Measurements from ENCODE around the gene CHD9. TPM values are rescaled to one million over a fixed set of nuclear protein-coding genes. Genes with fewer than 3 reads are reported as not detected.
A peak's percentile ranks its signal among the peaks of the same experiment; 100 is the strongest.
"Not testable (repeated sequence)": the region's sequence is repeated elsewhere in the genome, so short reads cannot be mapped to it uniquely, and the experiment has no call there.

CHD9 gene
- total RNA-seq, 3 donors from 2014 or later (not counting 1 experiment from before 2014, with no cell fraction given): 81.4 to 85.2 (median 81.9) TPM

- peaks cover 62 to 86% of the 10 kb centered on the region in 2 donors for H3K4me1 Mint-ChIP-seq
Observed at GRCh38 chr16:53069772-53070171, 15.0 kb downstream of the CHD9 start.

DNA sequence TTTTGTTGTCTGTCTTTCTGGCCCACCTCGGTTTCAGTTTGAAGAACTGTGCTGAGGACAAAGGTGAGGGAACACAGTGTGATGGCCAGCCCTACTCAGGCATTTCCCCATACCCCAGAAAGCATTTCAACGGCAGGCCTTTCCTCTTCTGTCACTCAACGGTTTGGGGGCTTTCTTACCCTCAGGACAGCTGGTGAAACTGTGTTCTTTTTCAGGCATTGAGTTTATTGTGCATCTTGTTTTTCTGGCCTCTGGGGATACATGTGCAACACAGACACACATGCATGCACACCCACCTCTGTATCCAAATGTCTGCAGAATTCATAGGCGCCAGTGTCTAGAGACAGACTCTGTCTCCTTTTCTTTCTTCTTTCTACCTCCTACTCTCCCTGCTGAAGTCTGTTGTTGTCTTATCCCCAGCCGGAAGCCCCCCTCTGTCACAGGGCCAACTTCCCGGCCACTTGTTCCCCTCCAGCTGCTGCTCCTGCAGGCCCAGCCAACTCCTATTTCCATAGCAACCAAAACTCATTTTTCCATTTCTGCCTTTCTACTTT is 17.0 kb downstream of the CHD9 start:
- ATAC-seq: peak in 1 of 3 donors; percentile 52
- no peak overlapping the region for H3K4me3 ChIP-seq (ENCODE audit: low read length)
- Mint-ChIP-seq H3K4me1 (peaks cover 46 to 67% of the 10 kb centered on the region in 2 donors), H3K9me3 (no peaks in the 10 kb centered on the region), H3K4me3 (peak overlapping the region; percentile 15), H3K27me3 (ENCODE audit: low read depth in 2 of 2) (no peaks in the 10 kb centered on the region), H3K36me3 (no peaks in the 10 kb centered on the region), H3K27ac (peak overlapping the region in 1 of 2 donors; percentile 53)
- H3K27me3 ChIP-seq (ENCODE audit: control insufficient read depth, insufficient read depth, low read length): no peaks in the 10 kb centered on the region
- WGBS (ENCODE audit: insufficient coverage): 29% methylated on average over 6 of the region's 6 CpGs
- H3K9me3 ChIP-seq (ENCODE audit: control insufficient read depth, insufficient read depth, low read length): no peaks in the 10 kb centered on the region
- H3K36me3 ChIP-seq (ENCODE audit: control insufficient read depth, insufficient read depth, low read length): no peaks in the 10 kb centered on the region
- DNase-seq: no peak
- intact Hi-C loops (cut with micrococcal nuclease): no loop called here
- H3K27ac ChIP-seq (ENCODE audit: low read length): peak overlapping the region; percentile 23
- H3K4me1 ChIP-seq (ENCODE audit: control insufficient read depth, insufficient read depth, low read length): peaks cover 37% of the 10 kb centered on the region
- TF ChIP-seq CTCF (IDR thresholded peaks at IDR 0.05): no peak

More at GRCh38 chr16:53069772-53070171, 15.0 kb downstream of the CHD9 start:
- no peak for DNase-seq
- peak overlapping the region; percentile 31 to 67 for H3K27ac Mint-ChIP-seq
- H3K36me3 Mint-ChIP-seq: no peaks in the 10 kb centered on the region
- Histone ChIP-seq H3K36me3 (ENCODE audit: control insufficient read depth, insufficient read depth, low read length) (no peaks in the 10 kb centered on the region), H3K4me3 (ENCODE audit: low read length) (no peak overlapping the region), H3K4me1 (ENCODE audit: control insufficient read depth, insufficient read depth, low read length) (peaks cover 56% of the 10 kb centered on the region), H3K9me3 (ENCODE audit: control insufficient read depth, insufficient read depth, low read length) (no peaks in the 10 kb centered on the region), H3K27me3 (ENCODE audit: control insufficient read depth, insufficient read depth, low read length) (no peaks in the 10 kb centered on the region), H3K27ac (ENCODE audit: low read length) (peak overlapping the region; percentile 44)
- intact Hi-C loops (cut with micrococcal nuclease): loop anchor here (1.0 kb wide), 1 partner anchor 14 kb away; no protein-coding TSS in a partner anchor
- no peaks in the 10 kb centered on the region for H3K27me3 Mint-ChIP-seq (ENCODE audit: low read depth in 2 of 2)
- peak overlapping the region; percentile 77 for H3K4me3 Mint-ChIP-seq
- no peak for TF ChIP-seq CTCF (IDR thresholded peaks at IDR 0.05)
- 50% methylated on average over 1 of the region's 2 CpGs for WGBS (ENCODE audit: insufficient coverage)
- no peaks in the 10 kb centered on the region for H3K9me3 Mint-ChIP-seq
- no peak for ATAC-seq

GRCh38 chr16:53073022-53073421 is 18.2 kb downstream of the CHD9 start:
- no peaks in the 10 kb centered on the region for H3K9me3 Mint-ChIP-seq
- Histone ChIP-seq H3K27me3 (ENCODE audit: control insufficient read depth, insufficient read depth, low read length) (no peaks in the 10 kb centered on the region), H3K27ac (ENCODE audit: low read length) (no peak overlapping the region), H3K4me1 (ENCODE audit: control insufficient read depth, insufficient read depth, low read length) (peaks cover 28% of the 10 kb centered on the region), H3K9me3 (ENCODE audit: control insufficient read depth, insufficient read depth, low read length) (no peaks in the 10 kb centered on the region), H3K36me3 (ENCODE audit: control insufficient read depth, insufficient read depth, low read length) (no peaks in the 10 kb centered on the region), H3K4me3 (ENCODE audit: low read length) (no peak overlapping the region)
- no peak for DNase-seq
- H3K27me3 Mint-ChIP-seq (ENCODE audit: low read depth in 2 of 2): no peaks in the 10 kb centered on the region
- H3K27ac Mint-ChIP-seq: no peak overlapping the region
- TF ChIP-seq CTCF (IDR thresholded peaks at IDR 0.05): no peak
- H3K4me1 Mint-ChIP-seq: peaks cover 34 to 60% of the 10 kb centered on the region in 2 donors
- no peak for ATAC-seq
- intact Hi-C loops (cut with micrococcal nuclease): no loop called here
- no peaks in the 10 kb centered on the region for H3K36me3 Mint-ChIP-seq
- H3K4me3 Mint-ChIP-seq: no peak overlapping the region
- 93% methylated on average over 6 of the region's 6 CpGs for WGBS (ENCODE audit: insufficient coverage)

DNA sequence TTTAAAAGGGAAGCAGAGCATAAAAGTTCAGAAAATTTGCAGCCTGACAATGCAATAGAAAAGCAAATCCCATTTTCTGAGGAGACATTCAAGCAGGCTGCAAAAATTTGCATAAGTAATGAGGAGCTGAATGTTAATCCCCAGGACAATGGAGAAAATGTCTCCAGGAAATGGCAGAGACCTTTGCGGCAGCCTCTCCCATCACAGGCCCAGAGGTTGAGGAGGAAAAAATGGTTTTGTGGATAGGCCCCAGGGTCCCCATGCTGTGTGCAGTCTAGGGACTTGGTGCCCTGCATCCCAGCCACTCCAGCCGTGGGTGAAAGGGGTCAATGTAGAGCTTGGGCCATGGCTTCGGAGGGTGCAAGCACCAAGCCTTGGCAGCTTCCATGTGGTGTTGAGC is 19.5 kb downstream of the CHD9 start:
- DNase-seq; H3K27ac ChIP-seq (ENCODE audit: low read length); H3K27ac Mint-ChIP-seq; H3K36me3 Mint-ChIP-seq; ATAC-seq; intact Hi-C loops (cut with micrococcal nuclease); H3K4me3 Mint-ChIP-seq; H3K27me3 Mint-ChIP-seq (ENCODE audit: low read depth in 2 of 2); H3K27me3 ChIP-seq (ENCODE audit: control insufficient read depth, insufficient read depth, low read length); H3K9me3 Mint-ChIP-seq; H3K36me3 ChIP-seq (ENCODE audit: control insufficient read depth, insufficient read depth, low read length); H3K9me3 ChIP-seq (ENCODE audit: control insufficient read depth, insufficient read depth, low read length); H3K4me3 ChIP-seq (ENCODE audit: low read length): not testable (repeated sequence)
- peaks cover 15% of the 10 kb centered on the region for H3K4me1 ChIP-seq (ENCODE audit: control insufficient read depth, insufficient read depth, low read length)
- H3K4me1 Mint-ChIP-seq: peaks cover 24 to 61% of the 10 kb centered on the region in 2 donors
- 81% methylated on average over 3 of the region's 3 CpGs for WGBS (ENCODE audit: insufficient coverage)

DNA sequence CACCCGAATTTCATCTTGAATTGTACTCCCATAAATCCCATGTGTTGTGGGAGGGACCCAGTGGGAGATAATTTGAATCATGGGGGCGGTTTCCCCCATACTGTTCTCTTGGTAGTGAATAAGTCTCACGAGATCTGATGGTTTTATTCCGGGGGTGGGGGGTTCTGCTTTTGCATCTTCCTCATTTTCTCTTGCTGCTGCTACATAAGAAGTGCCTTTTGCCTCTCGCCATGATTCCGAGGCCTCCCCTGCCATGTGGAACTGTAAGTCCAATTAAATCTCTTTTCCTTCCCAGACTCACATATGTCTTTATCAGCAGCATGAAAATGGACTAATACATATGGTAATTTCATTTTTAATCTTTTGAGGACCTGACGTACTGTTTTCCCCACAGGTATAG is 20.7 kb downstream of the CHD9 start:
- H3K36me3 ChIP-seq (ENCODE audit: control insufficient read depth, insufficient read depth, low read length); H3K9me3 ChIP-seq (ENCODE audit: control insufficient read depth, insufficient read depth, low read length); H3K9me3 Mint-ChIP-seq; H3K4me3 Mint-ChIP-seq; H3K36me3 Mint-ChIP-seq; H3K27ac ChIP-seq (ENCODE audit: low read length); H3K4me3 ChIP-seq (ENCODE audit: low read length); H3K27ac Mint-ChIP-seq; ATAC-seq; DNase-seq; intact Hi-C loops (cut with micrococcal nuclease); H3K27me3 ChIP-seq (ENCODE audit: control insufficient read depth, insufficient read depth, low read length); H3K27me3 Mint-ChIP-seq (ENCODE audit: low read depth in 2 of 2): not testable (repeated sequence)
- H3K4me1 Mint-ChIP-seq: peaks cover 12 to 55% of the 10 kb centered on the region in 2 donors
- peaks cover 13% of the 10 kb centered on the region for H3K4me1 ChIP-seq (ENCODE audit: control insufficient read depth, insufficient read depth, low read length)
- 92% methylated on average over 5 of the region's 7 CpGs for WGBS (ENCODE audit: insufficient coverage)
